Measurements from ENCODE around the gene TSC2. TPM values are rescaled to one million over a fixed set of nuclear protein-coding genes. Genes with fewer than 3 reads are reported as not detected.

TSC2 gene
- total RNA-seq, 2 donors from 2014 or later = 73.9 to 152 TPM

DNA sequence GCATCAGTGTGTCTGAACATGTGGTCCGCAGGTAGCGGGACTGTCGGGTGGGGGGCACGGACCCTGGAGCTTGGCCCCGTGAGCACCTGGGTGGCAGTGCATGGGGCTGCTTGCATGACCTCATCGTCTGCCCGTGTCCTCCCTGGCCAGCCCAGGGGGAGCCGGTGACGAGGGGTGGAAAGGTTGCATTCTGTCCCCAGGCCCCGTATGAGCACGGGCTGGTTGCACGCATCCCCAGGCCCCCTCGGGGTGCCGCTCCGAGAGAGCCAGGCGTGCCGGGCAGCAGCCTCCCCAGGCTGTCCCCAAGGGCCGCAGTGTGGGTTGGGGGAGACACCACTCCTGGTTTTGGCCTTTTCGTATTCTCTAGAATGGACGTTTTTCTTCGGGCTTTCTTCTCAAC, 29.9 kb downstream of the TSC2 start:
- 91 to 95% methylated on average over 17 to 19 of the region's 21 CpGs for WGBS, 2 donors
- no peak overlapping the region for H3K27ac ChIP-seq
- H3K4me1 ChIP-seq = peaks cover 12% of the 10 kb centered on the region
- no peaks in the 10 kb centered on the region for H3K9me3 ChIP-seq
- H3K4me3 ChIP-seq = no peak overlapping the region
- DNase-seq (no peak), ATAC-seq (no peak)
- TF ChIP-seq, protein P1, sequence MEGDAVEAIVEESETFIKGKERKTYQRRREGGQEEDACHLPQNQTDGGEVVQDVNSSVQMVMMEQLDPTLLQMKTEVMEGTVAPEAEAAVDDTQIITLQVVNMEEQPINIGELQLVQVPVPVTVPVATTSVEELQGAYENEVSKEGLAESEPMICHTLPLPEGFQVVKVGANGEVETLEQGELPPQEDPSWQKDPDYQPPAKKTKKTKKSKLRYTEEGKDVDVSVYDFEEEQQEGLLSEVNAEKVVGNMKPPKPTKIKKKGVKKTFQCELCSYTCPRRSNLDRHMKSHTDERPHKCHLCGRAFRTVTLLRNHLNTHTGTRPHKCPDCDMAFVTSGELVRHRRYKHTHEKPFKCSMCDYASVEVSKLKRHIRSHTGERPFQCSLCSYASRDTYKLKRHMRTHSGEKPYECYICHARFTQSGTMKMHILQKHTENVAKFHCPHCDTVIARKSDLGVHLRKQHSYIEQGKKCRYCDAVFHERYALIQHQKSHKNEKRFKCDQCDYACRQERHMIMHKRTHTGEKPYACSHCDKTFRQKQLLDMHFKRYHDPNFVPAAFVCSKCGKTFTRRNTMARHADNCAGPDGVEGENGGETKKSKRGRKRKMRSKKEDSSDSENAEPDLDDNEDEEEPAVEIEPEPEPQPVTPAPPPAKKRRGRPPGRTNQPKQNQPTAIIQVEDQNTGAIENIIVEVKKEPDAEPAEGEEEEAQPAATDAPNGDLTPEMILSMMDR (IDR thresholded peaks at IDR 0.05) = no peak
- TF ChIP-seq POLR2A (IDR thresholded peaks at IDR 0.05) = no peak
- intact Hi-C loops (cut with DNase I) = no loop called here
- peaks cover 14% of the 10 kb centered on the region in 2 donors for H3K36me3 ChIP-seq (replicated peaks in 1 of 2; ENCODE audit: insufficient read depth in 1 of 2, low read depth in 2 of 2)
- H3K27me3 ChIP-seq = no peaks in the 10 kb centered on the region

DNA sequence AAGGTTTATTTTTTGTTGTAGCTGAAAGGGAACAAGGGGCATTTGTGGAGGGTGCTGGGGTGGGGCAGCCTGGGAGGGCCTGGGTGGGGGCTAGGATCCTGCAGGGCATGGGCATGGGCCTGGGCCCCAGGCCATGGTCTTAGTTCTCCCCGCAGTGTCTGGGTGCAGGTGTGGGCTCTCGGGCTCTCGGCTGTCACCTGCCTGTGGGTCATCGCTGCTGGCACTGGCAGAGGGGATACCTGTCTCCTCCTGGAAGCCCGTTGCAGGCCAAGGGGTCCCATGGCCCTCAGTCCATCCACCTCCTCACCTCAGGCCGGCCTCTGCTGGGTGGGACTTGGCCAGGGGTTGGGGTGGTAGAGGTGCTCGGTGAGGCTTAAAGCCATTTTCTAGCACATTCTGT, 30.3 kb downstream of the TSC2 start:
- H3K36me3 ChIP-seq (replicated peaks in 1 of 2; ENCODE audit: insufficient read depth in 1 of 2, low read depth in 2 of 2) = peaks cover 11 to 14% of the 10 kb centered on the region in 2 donors

DNA sequence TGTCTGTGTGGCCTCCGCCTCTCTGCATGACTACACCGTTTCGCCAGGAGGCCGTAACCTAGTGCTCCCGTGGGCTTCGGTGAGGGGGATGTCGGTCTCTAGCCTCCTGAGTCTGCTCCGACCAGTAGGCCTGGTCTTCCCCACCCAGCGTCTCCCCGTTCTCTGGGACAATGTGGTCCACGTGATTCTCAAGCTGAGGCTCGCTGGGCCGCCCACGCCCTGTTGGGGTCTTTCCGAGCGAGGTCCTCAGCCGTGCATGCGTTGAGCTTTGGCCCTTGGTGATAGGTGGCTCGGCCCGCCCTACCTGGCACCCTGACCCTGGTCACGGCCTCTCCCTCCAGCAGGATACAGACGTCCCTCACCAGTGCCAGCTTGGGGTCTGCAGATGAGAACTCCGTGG, 30.9 kb downstream of the TSC2 start:
- no peaks in the 10 kb centered on the region for H3K9me3 ChIP-seq
- no peak overlapping the region for H3K4me3 ChIP-seq
- no peak for DNase-seq
- H3K27ac ChIP-seq = no peak overlapping the region
- WGBS, 2 donors = 90 to 97% methylated on average over 20 to 23 of the region's 23 CpGs
- H3K4me1 ChIP-seq = peaks cover 16% of the 10 kb centered on the region
- no peak for TF ChIP-seq POLR2A (IDR thresholded peaks at IDR 0.05)
- TF ChIP-seq, protein P1 (IDR thresholded peaks at IDR 0.05) = no peak
- H3K36me3 ChIP-seq (replicated peaks in 1 of 2; ENCODE audit: insufficient read depth in 1 of 2, low read depth in 2 of 2) = peaks cover 5 to 11% of the 10 kb centered on the region in 2 donors
- ATAC-seq = no peak
- H3K27me3 ChIP-seq = no peaks in the 10 kb centered on the region
- intact Hi-C loops (cut with DNase I) = no loop called here

More for the DNA sequence above, 30.3 kb downstream of the TSC2 start:
- Histone ChIP-seq H3K4me1 (peaks cover 16% of the 10 kb centered on the region), H3K27me3 (no peaks in the 10 kb centered on the region), H3K9me3 (no peaks in the 10 kb centered on the region), H3K27ac (no peak overlapping the region), H3K4me3 (no peak overlapping the region)
- no peak for ATAC-seq
- TF ChIP-seq, protein P1 (IDR thresholded peaks at IDR 0.05) = no peak
- no peak for TF ChIP-seq POLR2A (IDR thresholded peaks at IDR 0.05)
- WGBS, 2 donors = 96 to 97% methylated on average over 4 to 5 of the region's 7 CpGs
- intact Hi-C loops (cut with DNase I) = no loop called here
- no peak for DNase-seq

DNA sequence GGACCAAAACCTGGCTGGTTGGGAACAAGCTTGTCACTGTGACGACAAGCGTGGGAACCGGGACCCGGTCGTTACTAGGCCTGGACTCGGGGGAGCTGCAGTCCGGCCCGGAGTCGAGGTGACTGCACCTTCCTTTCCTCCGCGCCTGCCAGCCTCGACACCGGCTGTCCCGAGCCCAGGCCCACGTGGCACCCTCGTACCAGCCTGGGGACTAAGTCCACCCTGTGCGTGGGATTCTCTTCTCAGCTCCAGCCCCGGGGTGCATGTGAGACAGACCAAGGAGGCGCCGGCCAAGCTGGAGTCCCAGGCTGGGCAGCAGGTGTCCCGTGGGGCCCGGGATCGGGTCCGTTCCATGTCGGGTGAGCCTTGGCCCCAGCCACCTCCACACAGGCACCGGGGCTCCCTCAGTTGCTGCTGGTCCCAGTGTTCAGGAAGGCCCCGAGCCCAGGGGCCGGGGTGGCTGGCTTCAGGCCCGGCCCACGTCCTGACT, 31.6 kb downstream of the TSC2 start:
- TF ChIP-seq, protein P1 (IDR thresholded peaks at IDR 0.05) = no peak
- no peak for TF ChIP-seq POLR2A (IDR thresholded peaks at IDR 0.05)
- no peaks in the 10 kb centered on the region for H3K27me3 ChIP-seq
- H3K36me3 ChIP-seq (replicated peaks in 1 of 2; ENCODE audit: insufficient read depth in 1 of 2, low read depth in 2 of 2) = peaks cover 0 to 6% of the 10 kb centered on the region in 2 donors
- ATAC-seq = no peak
- no peak overlapping the region for H3K27ac ChIP-seq
- intact Hi-C loops (cut with DNase I) = no loop called here
- DNase-seq = no peak
- H3K4me1 ChIP-seq = peaks cover 16% of the 10 kb centered on the region
- no peaks in the 10 kb centered on the region for H3K9me3 ChIP-seq
- no peak overlapping the region for H3K4me3 ChIP-seq
- 88 to 94% methylated on average over 9 to 11 of the region's 30 CpGs for WGBS, 2 donors

DNA sequence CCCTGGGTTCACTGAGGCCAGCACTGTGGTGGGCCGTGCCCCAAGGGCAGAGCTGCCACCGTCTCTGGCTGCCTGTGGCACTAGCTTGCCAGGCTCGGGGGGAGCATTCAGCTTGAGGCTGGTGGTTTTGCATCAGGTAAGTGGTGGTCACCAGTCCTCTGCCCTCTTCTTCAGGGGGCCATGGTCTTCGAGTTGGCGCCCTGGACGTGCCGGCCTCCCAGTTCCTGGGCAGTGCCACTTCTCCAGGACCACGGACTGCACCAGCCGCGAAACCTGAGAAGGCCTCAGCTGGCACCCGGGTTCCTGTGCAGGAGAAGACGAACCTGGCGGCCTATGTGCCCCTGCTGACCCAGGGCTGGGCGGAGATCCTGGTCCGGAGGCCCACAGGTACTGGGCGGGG, 32.2 kb downstream of the TSC2 start:
- Histone ChIP-seq H3K27me3 (no peaks in the 10 kb centered on the region), H3K4me3 (no peak overlapping the region), H3K36me3 (replicated peaks in 1 of 2; ENCODE audit: insufficient read depth in 1 of 2, low read depth in 2 of 2) (peaks cover 0 to 6% of the 10 kb centered on the region in 2 donors), H3K27ac (no peak overlapping the region), H3K9me3 (no peaks in the 10 kb centered on the region), H3K4me1 (peaks cover 16% of the 10 kb centered on the region)
- DNase-seq (no peak), ATAC-seq (no peak)
- 85 to 91% methylated on average over 6 to 16 of the region's 16 CpGs for WGBS, 2 donors
- intact Hi-C loops (cut with DNase I) = loop anchor here (10.0 kb wide), 1 partner anchor 55 kb away; the partner anchor contains the start of gene NHERF2
- TF ChIP-seq, protein P1 (IDR thresholded peaks at IDR 0.05) = no peak
- no peak for TF ChIP-seq POLR2A (IDR thresholded peaks at IDR 0.05)
